GM19324 (cell line): ENCODE results near the gene PPFIA3.
"Not testable (repeated sequence)": the region's sequence is repeated elsewhere in the genome, so short reads cannot be mapped to it uniquely, and the experiment has no call there.

Source experiments
- ATAC-seq: cut with Tn5 transposase; IDR thresholded peaks from one replicate; pipeline ENCODE4 v1.9.1; 2021; ENCODE audit warnings: mild to moderate bottlenecking, moderate library complexity; ENCODE audit not compliant: unreplicated experiment, low FRiP score

The PPFIA3 gene

GRCh38 chr19:49120868-49121267, 1.5 kb downstream of the PPFIA3 start:
- no peak for ATAC-seq

- ATAC-seq, result not testable (repeated sequence)
Measured at GRCh38 chr19:49121841-49122240, 2.5 kb downstream of the PPFIA3 start.

GRCh38 chr19:49123285-49123684, 3.9 kb downstream of the PPFIA3 start:
- not testable (repeated sequence) for ATAC-seq

GRCh38 chr19:49125025-49125731, 5.8 kb downstream of the PPFIA3 start:
- no peak for ATAC-seq

GRCh38 chr19:49126575-49126974, 7.2 kb downstream of the PPFIA3 start:
- no peak for ATAC-seq

- ATAC-seq, result not testable (repeated sequence)
Measured at GRCh38 chr19:49127225-49127624, 7.9 kb downstream of the PPFIA3 start.

- ATAC-seq, result peak; percentile 81
Measured at GRCh38 chr19:49127674-49128544, 8.6 kb downstream of the PPFIA3 start.

GRCh38 chr19:49128545-49129237, 9.3 kb downstream of the PPFIA3 start:
- ATAC-seq, result no peak

GRCh38 chr19:49129238-49129583, 9.9 kb downstream of the PPFIA3 start:
- no peak for ATAC-seq

- ATAC-seq, result no peak
Measured at GRCh38 chr19:49130325-49130724, 11.0 kb downstream of the PPFIA3 start.

GRCh38 chr19:49132974-49133609, 13.7 kb downstream of the PPFIA3 start:
- no peak for ATAC-seq

GRCh38 chr19:49133621-49134454, 14.5 kb downstream of the PPFIA3 start:
- ATAC-seq, result no peak

- ATAC-seq, result no peak
Measured at GRCh38 chr19:49135686-49136085, 16.3 kb downstream of the PPFIA3 start.

GRCh38 chr19:49136771-49137171, 17.4 kb downstream of the PPFIA3 start:
- ATAC-seq, result no peak

- ATAC-seq, result no peak
Measured at GRCh38 chr19:49140951-49141350, 21.6 kb downstream of the PPFIA3 start.

GRCh38 chr19:49141352-49141751, 22.0 kb downstream of the PPFIA3 start:
- ATAC-seq, result no peak

- ATAC-seq, result no peak
Measured at GRCh38 chr19:49142866-49143335, 23.6 kb downstream of the PPFIA3 start.

- ATAC-seq, result no peak
Measured at GRCh38 chr19:49145573-49146407, 26.4 kb downstream of the PPFIA3 start.

GRCh38 chr19:49146408-49146770, 27.0 kb downstream of the PPFIA3 start:
- ATAC-seq, result not testable (repeated sequence)
